SK-N-SH treated with all-trans-retinoic acid at 6 μM for 48 hours (cell line): Measurements from ENCODE around the gene EEF2.

Experiments
- ARNTL ChIP-seq: fragments of 450-650 bp; formaldehyde crosslinking; IDR thresholded peaks from 2 replicates; pipeline ENCODE4 v1.5.0; 2020; ENCODE audit warnings: low read depth, mild to moderate bottlenecking, moderate library complexity, borderline replicate concordance
- BACH2 ChIP-seq: fragments of 250-450 bp; sonication (Bioruptor Pico); IDR thresholded peaks from 2 replicates; pipeline ENCODE4 v1.9.0; 2021; ENCODE audit warnings: mild to moderate bottlenecking, borderline replicate concordance
- CREB5 ChIP-seq: fragments of 250-450 bp; sonication (Bioruptor Pico); IDR thresholded peaks from 2 replicates; pipeline ENCODE4 v1.5.1; 2020; ENCODE audit warnings: low read depth, mild to moderate bottlenecking, moderate library complexity
- OSR1 ChIP-seq: fragments of 250-450 bp; sonication (Bioruptor Pico); IDR thresholded peaks from 2 replicates; pipeline ENCODE4 v1.8.0; 2022; ENCODE audit warnings: moderate library complexity, mild to moderate bottlenecking, inconsistent platforms
- PATZ1 ChIP-seq: fragments of 250-450 bp; sonication (Bioruptor Pico); IDR thresholded peaks from 2 replicates; pipeline ENCODE4 v1.8.0; 2020; ENCODE audit warnings: mild to moderate bottlenecking, moderate library complexity, borderline replicate concordance
- RARB ChIP-seq: fragments of 250-450 bp; sonication (Bioruptor Pico); IDR thresholded peaks from 2 replicates; pipeline ENCODE4 v1.8.0; 2021; ENCODE audit warnings: mild to moderate bottlenecking, moderate library complexity
- SNAI2 ChIP-seq: fragments of 250-450 bp; sonication (Bioruptor Pico); IDR thresholded peaks from 2 replicates; pipeline ENCODE4 v1.5.0; 2020; ENCODE audit warnings: mild to moderate bottlenecking, moderate library complexity
- TCF4 ChIP-seq: fragments of 250-450 bp; sonication (Bioruptor Pico); IDR thresholded peaks from 2 replicates; pipeline ENCODE4 v1.8.0; 2021; ENCODE audit warnings: mild to moderate bottlenecking, moderate library complexity, borderline replicate concordance
- ZFP3 ChIP-seq: fragments of 250-450 bp; sonication (Bioruptor Pico); IDR thresholded peaks from 2 replicates; pipeline ENCODE4 v1.5.0; 2020; ENCODE audit warnings: mild to moderate bottlenecking, moderate library complexity
- ZFP30 ChIP-seq: fragments of 450-650 bp; formaldehyde crosslinking; IDR thresholded peaks from 2 replicates; pipeline ENCODE4 v1.5.0; 2022; ENCODE audit warnings: mild to moderate bottlenecking, moderate library complexity
- ZNF70 ChIP-seq: fragments of 450-650 bp; formaldehyde crosslinking; IDR thresholded peaks from 2 replicates; pipeline ENCODE4 v1.5.0; 2020; ENCODE audit warnings: mild to moderate bottlenecking, moderate library complexity

GRCh38 chr19:3970808-3971598 lies 14.3 kb downstream of the EEF2 start, which contains the start of gene DAPK3:
- 0 out of 2 replicates have a peak, but pooled peaks have one; percentile 31 for TF ChIP-seq ZFP3 (CRISPR knock-in tag)
- TF ChIP-seq TCF4 (CRISPR knock-in tag): no peak
- TF ChIP-seq PATZ1 (CRISPR knock-in tag): no peak
- TF ChIP-seq ARNTL (CRISPR knock-in tag): no peak
- TF ChIP-seq BACH2: no peak
- TF ChIP-seq CREB5 (CRISPR knock-in tag): no peak
- no peak for TF ChIP-seq RARB (CRISPR knock-in tag)
- TF ChIP-seq OSR1: no peak
- no peak for TF ChIP-seq ZNF70 (CRISPR knock-in tag)
- no peak for TF ChIP-seq ZFP30
- TF ChIP-seq SNAI2 (CRISPR knock-in tag): no peak
